Peyer's patch (tissue), 4 donors: ENCODE data around the gene BAIAP2. TPM values are rescaled to one million over a fixed set of nuclear protein-coding genes. Genes with fewer than 3 reads are reported as not detected.
A peak's percentile ranks its signal among the peaks of the same experiment; 100 is the strongest.

Experiments used
- DNase-seq, 3 donors: peaks; one replicate each; pipeline ENCODE4 v3.0.0-alpha.2; 2017 to 2019
- H3K27ac ChIP-seq, 4 donors: fragments of 200-600 bp; sonication (generic); one replicate each; pipeline ENCODE4 v1.5.1; 2016 to 2019
- H3K27me3 ChIP-seq, 2 donors: fragments of 200-600 bp; sonication (generic); one replicate each; pipeline ENCODE4 v1.5.1; 2019
- H3K36me3 ChIP-seq, 3 donors: fragments of 200-600 bp; sonication (generic); one replicate each; pipeline ENCODE4 v1.5.1; 2016 to 2019
- H3K4me1 ChIP-seq, 4 donors: fragments of 200-600 bp; sonication (generic); one replicate each; pipeline ENCODE4 v1.5.1; 2016 to 2019
- H3K4me3 ChIP-seq, 4 donors: fragments of 200-600 bp; sonication (generic); 1 replicate in 3 of 4; 2 replicates in 1 of 4; pipeline ENCODE4 v1.5.1; 2016 to 2019; ENCODE audit warnings: mild to moderate bottlenecking in 1 of 4
- H3K9me3 ChIP-seq, 4 donors: fragments of 200-600 bp; sonication (generic); one replicate each; pipeline ENCODE4 v1.5.1; 2016 to 2019; ENCODE audit warnings: mild to moderate bottlenecking in 1 of 4
- POLR2A ChIP-seq, 2 donors: fragments of 450-650 bp; IDR thresholded peaks; one replicate each; pipeline ENCODE4 v1.5.1; 2017; ENCODE audit warnings: antibody characterized with exemption in 2 of 2, mild to moderate bottlenecking in 2 of 2, moderate library complexity in 2 of 2
- total RNA-seq, 4 donors: library from RNA; depleted of rRNA; stranded (reverse); fragments of >200 nt; gene quantifications; one replicate each; pipeline ENCODE4 v1.1.0, GENCODE V29; 2016
- TF ChIP-seq, protein P1 (sequence below), 6 experiments: fragments of 450-650 bp in 4 of 6; fragments of 200-600 bp in 2 of 6; sonication (generic) in 1 of 6; IDR thresholded peaks; one replicate each; pipeline ENCODE4 v1.5.1; 2017 to 2019; ENCODE audit warnings: antibody characterized with exemption in 6 of 6, mild to moderate bottlenecking in 3 of 6, moderate library complexity in 1 of 6

The BAIAP2 gene
- total RNA-seq, 4 donors from 2014 or later, result 10.2 to 61.9 (median 17.6) TPM

DNA sequence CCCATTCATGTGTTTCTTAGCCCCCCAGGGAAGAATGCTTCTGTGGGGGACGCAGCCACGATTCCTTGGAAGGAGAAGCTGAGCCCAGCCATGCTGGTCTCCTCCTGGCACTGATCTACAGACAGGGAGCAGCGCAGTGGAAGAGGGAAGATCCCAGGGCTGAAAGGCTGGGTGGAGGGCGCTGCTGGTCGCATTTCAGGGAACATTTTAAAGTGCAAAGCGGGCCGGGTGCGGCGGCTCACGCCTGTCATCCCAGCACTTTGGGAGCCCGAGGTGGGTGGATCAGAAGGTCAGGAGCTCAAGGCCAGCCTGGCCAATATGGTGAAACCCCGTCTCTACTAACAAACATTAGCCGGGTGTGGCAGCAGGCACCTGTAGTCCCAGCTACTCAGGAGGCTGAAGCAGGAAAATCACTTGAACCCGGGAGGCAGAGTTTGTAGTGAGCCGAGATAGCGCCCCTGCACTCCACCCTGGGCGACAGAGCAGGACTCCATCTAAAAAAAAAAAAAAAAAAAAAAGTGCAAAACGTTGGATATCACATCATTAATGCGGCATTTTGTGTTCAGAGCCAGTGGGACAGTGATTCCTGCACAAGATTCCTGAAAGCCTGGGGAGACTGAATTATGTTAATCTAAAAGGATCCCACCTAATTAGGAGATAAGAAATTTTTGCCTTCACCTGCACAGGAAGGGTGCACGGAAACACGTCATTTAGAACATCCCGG lies 43.9 kb upstream of the BAIAP2 start:
- Histone ChIP-seq H3K4me3 (peak overlapping the region; percentile 91 to 100 (median 98)), H3K27me3 (no peaks in the 10 kb centered on the region), H3K4me1 (peaks cover 0 to 36% (median 11%) of the 10 kb centered on the region in 4 donors), H3K27ac (peak overlapping the region; percentile 63 to 79 (median 72)), H3K9me3 (no peaks in the 10 kb centered on the region), H3K36me3 (peaks cover 0 to 13% (median 0%) of the 10 kb centered on the region in 3 donors)
- TF ChIP-seq POLR2A (IDR thresholded peaks at IDR 0.05), result no peak
- TF ChIP-seq, protein P1, sequence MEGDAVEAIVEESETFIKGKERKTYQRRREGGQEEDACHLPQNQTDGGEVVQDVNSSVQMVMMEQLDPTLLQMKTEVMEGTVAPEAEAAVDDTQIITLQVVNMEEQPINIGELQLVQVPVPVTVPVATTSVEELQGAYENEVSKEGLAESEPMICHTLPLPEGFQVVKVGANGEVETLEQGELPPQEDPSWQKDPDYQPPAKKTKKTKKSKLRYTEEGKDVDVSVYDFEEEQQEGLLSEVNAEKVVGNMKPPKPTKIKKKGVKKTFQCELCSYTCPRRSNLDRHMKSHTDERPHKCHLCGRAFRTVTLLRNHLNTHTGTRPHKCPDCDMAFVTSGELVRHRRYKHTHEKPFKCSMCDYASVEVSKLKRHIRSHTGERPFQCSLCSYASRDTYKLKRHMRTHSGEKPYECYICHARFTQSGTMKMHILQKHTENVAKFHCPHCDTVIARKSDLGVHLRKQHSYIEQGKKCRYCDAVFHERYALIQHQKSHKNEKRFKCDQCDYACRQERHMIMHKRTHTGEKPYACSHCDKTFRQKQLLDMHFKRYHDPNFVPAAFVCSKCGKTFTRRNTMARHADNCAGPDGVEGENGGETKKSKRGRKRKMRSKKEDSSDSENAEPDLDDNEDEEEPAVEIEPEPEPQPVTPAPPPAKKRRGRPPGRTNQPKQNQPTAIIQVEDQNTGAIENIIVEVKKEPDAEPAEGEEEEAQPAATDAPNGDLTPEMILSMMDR (IDR thresholded peaks at IDR 0.05), result no peak
- peak in 1 of 3 donors; percentile 50 for DNase-seq

DNA sequence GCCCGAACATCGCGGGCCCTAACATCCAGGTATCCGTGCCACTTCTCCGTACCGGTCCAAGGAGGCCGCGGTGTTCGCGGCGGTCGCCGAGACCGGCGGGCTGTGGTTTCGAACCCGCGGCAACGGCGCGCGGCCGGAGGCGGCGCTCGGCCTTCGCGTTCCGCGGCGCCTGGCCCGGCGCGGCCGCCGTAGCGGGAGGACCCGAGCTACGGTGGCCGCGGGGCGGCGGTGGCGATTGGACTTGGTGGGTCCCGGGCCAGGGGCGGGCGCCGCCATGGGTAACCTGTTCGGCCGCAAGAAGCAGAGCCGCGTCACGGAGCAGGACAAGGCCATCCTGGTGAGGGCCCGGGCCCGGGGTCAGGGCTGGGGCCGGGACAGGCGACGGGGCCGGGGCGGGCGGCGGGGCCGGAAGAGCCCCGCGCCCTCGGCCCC lies 43.3 kb upstream of the BAIAP2 start, which contains the start of gene CHMP6:
TSS of gene CHMP6 (plus strand) at position 197 of the 432 bp plus-strand sequence. CDS start at position 275, 78 bp downstream.
- peaks cover 0 to 19% (median 0%) of the 10 kb centered on the region in 3 donors for H3K36me3 ChIP-seq
- H3K27ac ChIP-seq, result peak within 1 kb of the TSS; percentile 63 to 79 (median 72)
- H3K4me1 ChIP-seq, result peaks cover 0 to 36% (median 11%) of the 10 kb centered on the region in 4 donors
- TF ChIP-seq POLR2A (IDR thresholded peaks at IDR 0.05), result peak in 1 of 2 donors; percentile 31
- TF ChIP-seq, protein P1 (IDR thresholded peaks at IDR 0.05), result peak in 4 of 6 experiments; percentile 29 to 57 (median 52)
- H3K4me3 ChIP-seq, result peak within 1 kb of the TSS; percentile 91 to 100 (median 98)
- no peaks in the 10 kb centered on the region for H3K27me3 ChIP-seq
- no peaks in the 10 kb centered on the region for H3K9me3 ChIP-seq
- peak; percentile 59 to 84 (median 82) for DNase-seq

DNA sequence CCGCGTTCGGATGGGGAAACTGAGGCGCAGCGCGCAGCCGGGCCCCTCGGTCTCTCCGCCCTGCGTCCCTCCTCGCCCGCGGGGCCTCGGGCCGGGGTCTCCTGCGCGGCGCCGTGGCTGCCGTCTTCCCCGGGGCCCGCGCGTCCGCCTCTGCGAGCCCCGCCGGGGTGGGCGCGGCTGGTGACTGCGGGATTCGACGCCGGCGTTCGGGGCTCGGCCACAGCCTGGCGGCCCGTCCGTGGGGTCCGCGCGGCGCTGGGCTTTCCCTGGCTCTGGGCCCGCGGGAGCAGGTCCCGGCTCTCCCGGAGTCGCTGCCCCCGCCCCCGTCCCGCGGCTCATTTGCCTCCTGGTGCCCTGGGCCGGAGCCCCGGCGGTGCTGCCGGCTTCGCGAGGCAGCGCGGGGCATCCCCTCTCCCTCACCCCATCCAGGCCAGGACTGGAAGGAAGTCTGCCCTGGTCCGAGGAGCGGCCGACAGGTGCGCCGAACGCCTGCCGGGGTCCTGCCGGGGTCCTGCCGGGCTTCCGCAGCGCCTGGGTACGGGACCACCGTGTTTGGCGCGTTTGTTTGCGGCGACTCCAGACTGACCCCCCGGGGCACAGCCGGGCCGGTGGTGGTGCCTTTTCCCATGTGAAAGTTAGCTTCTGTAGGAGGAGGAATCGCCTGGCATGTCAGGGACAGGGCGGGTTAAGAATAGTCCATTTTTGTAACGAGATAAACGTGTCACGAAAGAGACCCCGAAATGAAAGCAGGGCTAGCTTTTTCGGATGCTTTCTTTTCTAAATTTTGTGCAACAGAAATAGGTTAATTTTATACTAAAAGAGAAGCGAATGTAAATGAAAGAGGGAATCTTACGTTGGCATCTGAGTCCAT lies 42.6 kb upstream of the BAIAP2 start:
- Histone ChIP-seq H3K9me3 (no peaks in the 10 kb centered on the region), H3K4me3 (peak overlapping the region; percentile 91 to 100 (median 98)), H3K36me3 (peaks cover 0 to 25% (median 0%) of the 10 kb centered on the region in 3 donors), H3K27ac (peak overlapping the region; percentile 63 to 79 (median 72)), H3K4me1 (peaks cover 0 to 36% (median 11%) of the 10 kb centered on the region in 4 donors), H3K27me3 (no peaks in the 10 kb centered on the region)
- peak in 1 of 3 donors; percentile 59 for DNase-seq
- no peak for TF ChIP-seq POLR2A (IDR thresholded peaks at IDR 0.05)
- TF ChIP-seq, protein P1 (IDR thresholded peaks at IDR 0.05), result no peak

DNA sequence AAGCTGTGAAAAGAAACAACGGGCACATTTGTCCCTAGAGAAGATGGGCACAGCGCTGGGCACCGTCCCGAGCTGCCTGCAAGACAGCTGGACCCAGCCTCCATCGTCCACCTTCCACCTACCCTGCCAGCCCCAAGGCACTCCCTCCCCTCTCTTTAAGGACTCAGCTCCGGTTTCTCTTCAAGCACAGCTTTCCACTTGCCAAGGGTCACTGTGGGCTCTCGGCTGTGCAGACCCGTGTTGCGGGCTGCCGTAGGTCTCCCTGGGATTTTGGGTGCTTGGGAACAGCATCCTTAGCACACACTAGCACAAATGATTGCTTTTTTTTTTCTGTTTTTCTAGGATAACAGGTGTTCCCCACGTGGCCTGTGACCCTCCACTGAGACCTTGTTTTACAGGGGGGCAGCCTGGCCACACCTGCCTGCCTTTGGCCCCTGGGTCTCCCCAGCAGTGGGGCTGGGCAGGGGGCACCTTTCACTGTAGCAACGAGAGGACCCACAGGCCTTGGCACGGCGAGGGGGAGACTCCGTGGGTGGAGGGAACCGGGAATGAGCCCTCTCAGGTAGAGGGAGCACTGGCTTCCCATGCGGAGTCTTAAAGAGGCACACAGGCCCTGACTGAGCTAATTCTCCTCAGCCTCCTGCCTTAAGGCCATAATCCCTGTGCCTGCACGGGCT lies 41.9 kb upstream of the BAIAP2 start:
- Histone ChIP-seq H3K9me3 (no peaks in the 10 kb centered on the region), H3K27ac (no peak overlapping the region), H3K27me3 (no peaks in the 10 kb centered on the region), H3K4me1 (peaks cover 0 to 36% (median 11%) of the 10 kb centered on the region in 4 donors), H3K36me3 (peaks cover 0 to 33% (median 0%) of the 10 kb centered on the region in 3 donors), H3K4me3 (peak overlapping the region; percentile 91 to 100 (median 98))
- TF ChIP-seq POLR2A (IDR thresholded peaks at IDR 0.05), result no peak
- TF ChIP-seq, protein P1 (IDR thresholded peaks at IDR 0.05), result no peak
- DNase-seq, result peak in 1 of 3 donors; percentile 46

DNA sequence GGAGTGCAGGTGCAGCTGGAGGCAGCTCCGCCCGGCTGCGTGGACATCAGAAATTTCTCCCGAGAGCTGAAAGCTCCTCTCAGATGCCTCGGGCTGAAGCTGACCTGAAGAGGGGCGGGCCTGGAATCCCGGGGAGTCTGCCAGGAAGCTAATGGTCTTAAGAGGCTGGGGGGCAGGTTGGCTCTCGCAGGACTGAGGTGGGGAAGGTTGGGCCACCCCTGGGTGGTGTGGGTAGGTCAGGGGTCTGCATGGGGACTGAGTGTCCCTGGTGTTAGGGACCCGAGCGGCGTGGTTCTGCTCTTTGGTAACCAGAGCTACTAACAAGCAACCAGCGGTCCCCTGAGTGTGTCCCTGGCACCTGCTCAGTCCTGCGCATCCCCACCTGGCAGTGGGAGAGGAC lies 39.8 kb upstream of the BAIAP2 start:
- TF ChIP-seq, protein P1 (IDR thresholded peaks at IDR 0.05), result no peak
- no peak for TF ChIP-seq POLR2A (IDR thresholded peaks at IDR 0.05)
- Histone ChIP-seq H3K27ac (no peak overlapping the region), H3K4me1 (peaks cover 0 to 31% (median 7%) of the 10 kb centered on the region in 4 donors), H3K4me3 (no peak overlapping the region), H3K36me3 (peaks cover 0 to 53% (median 0%) of the 10 kb centered on the region in 3 donors), H3K27me3 (no peaks in the 10 kb centered on the region), H3K9me3 (no peaks in the 10 kb centered on the region)
- peak in 1 of 3 donors; percentile 49 for DNase-seq
